Measurements from ENCODE around the gene MYO7A. TPM values are rescaled to one million over a fixed set of nuclear protein-coding genes. Genes with fewer than 3 reads are reported as not detected.
A peak's percentile ranks its signal among the peaks of the same experiment; 100 is the strongest.

MYO7A gene
- total and polyA plus RNA-seq, 2 experiments from 2014 or later: 1.8 to 5.4 TPM

DNA sequence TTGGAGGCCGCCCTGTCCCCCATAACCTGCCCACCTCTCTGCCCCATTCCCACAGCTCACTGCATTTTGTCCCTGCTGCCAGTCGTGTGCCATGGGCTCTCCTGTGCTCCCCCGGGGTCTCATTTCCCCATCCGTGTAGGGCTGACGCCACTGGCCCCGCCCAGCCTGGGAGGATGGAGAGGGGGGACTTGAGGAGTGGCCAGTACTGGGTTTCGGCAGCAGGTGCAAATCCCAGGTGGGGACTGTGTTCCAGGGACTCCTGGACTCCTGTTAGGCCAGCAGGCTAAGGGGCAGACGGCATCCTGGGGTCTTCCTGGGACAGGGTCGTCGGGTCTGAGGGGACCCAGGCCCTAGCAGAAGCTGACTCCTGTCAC lies 1.2 kb upstream of the MYO7A start (continued):
- TF ChIP-seq, protein P1, sequence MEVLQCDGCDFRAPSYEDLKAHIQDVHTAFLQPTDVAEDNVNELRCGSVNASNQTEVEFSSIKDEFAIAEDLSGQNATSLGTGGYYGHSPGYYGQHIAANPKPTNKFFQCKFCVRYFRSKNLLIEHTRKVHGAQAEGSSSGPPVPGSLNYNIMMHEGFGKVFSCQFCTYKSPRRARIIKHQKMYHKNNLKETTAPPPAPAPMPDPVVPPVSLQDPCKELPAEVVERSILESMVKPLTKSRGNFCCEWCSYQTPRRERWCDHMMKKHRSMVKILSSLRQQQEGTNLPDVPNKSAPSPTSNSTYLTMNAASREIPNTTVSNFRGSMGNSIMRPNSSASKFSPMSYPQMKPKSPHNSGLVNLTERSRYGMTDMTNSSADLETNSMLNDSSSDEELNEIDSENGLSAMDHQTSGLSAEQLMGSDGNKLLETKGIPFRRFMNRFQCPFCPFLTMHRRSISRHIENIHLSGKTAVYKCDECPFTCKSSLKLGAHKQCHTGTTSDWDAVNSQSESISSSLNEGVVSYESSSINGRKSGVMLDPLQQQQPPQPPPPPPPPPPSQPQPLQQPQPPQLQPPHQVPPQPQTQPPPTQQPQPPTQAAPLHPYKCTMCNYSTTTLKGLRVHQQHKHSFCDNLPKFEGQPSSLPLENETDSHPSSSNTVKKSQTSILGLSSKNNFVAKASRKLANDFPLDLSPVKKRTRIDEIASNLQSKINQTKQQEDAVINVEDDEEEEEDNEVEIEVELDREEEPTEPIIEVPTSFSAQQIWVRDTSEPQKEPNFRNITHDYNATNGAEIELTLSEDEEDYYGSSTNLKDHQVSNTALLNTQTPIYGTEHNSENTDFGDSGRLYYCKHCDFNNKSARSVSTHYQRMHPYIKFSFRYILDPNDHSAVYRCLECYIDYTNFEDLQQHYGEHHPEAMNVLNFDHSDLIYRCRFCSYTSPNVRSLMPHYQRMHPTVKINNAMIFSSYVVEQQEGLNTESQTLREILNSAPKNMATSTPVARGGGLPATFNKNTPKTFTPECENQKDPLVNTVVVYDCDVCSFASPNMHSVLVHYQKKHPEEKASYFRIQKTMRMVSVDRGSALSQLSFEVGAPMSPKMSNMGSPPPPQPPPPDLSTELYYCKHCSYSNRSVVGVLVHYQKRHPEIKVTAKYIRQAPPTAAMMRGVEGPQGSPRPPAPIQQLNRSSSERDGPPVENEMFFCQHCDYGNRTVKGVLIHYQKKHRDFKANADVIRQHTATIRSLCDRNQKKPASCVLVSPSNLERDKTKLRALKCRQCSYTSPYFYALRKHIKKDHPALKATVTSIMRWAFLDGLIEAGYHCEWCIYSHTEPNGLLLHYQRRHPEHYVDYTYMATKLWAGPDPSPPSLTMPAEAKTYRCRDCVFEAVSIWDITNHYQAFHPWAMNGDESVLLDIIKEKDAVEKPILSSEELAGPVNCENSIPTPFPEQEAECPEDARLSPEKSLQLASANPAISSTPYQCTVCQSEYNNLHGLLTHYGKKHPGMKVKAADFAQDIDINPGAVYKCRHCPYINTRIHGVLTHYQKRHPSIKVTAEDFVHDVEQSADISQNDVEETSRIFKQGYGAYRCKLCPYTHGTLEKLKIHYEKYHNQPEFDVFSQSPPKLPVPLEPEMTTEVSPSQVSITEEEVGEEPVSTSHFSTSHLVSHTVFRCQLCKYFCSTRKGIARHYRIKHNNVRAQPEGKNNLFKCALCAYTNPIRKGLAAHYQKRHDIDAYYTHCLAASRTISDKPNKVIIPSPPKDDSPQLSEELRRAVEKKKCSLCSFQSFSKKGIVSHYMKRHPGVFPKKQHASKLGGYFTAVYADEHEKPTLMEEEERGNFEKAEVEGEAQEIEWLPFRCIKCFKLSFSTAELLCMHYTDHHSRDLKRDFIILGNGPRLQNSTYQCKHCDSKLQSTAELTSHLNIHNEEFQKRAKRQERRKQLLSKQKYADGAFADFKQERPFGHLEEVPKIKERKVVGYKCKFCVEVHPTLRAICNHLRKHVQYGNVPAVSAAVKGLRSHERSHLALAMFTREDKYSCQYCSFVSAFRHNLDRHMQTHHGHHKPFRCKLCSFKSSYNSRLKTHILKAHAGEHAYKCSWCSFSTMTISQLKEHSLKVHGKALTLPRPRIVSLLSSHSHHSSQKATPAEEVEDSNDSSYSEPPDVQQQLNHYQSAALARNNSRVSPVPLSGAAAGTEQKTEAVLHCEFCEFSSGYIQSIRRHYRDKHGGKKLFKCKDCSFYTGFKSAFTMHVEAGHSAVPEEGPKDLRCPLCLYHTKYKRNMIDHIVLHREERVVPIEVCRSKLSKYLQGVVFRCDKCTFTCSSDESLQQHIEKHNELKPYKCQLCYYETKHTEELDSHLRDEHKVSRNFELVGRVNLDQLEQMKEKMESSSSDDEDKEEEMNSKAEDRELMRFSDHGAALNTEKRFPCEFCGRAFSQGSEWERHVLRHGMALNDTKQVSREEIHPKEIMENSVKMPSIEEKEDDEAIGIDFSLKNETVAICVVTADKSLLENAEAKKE (CRISPR knock-in tag; IDR thresholded peaks at IDR 0.05): no peak
- TF ChIP-seq EZH2phosphoT487 (IDR thresholded peaks at IDR 0.05; ENCODE audit: unreplicated experiment): no peak

DNA sequence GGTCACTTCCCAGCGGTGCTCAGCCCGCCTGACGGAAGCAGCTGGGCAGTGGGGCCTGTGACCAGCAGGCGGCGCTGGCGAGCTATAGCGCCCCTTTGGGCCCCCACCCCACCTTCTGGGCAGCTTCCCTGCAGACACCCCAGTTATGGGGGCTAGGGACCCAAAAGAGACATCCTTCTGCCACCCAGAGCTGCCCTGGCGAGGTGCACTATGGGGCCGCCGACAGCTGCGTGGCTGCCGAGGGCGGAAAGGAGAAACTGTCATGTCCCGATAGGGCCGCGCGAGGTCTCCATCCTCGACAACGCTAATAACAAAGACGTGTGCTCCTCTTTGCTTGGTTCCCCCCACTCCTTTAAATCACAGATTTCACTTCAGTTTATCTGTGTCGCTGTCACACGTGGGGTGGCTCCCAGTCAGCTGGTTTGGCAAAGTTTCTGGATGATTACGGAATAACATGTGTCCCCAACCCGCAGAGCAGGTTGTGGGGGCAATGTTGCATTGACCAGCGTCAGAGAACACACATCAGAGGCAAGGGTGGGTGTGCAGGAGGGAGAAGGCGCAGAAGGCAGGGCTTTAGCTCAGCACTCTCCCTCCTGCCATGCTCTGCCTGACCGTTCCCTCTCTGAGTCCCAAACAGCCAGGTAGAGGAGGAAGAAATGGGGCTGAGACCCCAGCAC lies 673 bp upstream of the MYO7A start:
- Histone ChIP-seq H3K36me3 (ENCODE audit: insufficient read depth) (no peaks in the 10 kb centered on the region), H3K4me1 (ENCODE audit: insufficient read depth) (peaks cover 8% of the 10 kb centered on the region), H3F3A (replicated peaks; ENCODE audit: low read depth) (0 out of 2 replicates have a peak, but pooled peaks cover 4% of the 10 kb centered on the region), H3K27me3 (ENCODE audit: insufficient read depth) (no peaks in the 10 kb centered on the region), H3K9me2 (ENCODE audit: insufficient read depth) (no peaks in the 10 kb centered on the region), H3K79me2 (replicated peaks; ENCODE audit: insufficient read depth) (no peaks in the 10 kb centered on the region), H3K4me3 (peak overlapping the region; percentile 71), H2AFZ (peak overlapping the region; percentile 99), H3K27ac (ENCODE audit: low read depth) (no peak overlapping the region), H3K4me2 (peak overlapping the region; percentile 93), H4K20me1 (replicated peaks; ENCODE audit: insufficient read depth) (no peaks in the 10 kb centered on the region)
- Mint-ChIP-seq H3K9me3 (no peaks in the 10 kb centered on the region), H3K27me3 (ENCODE audit: insufficient read depth, low read depth, poor library complexity) (peaks cover 14% of the 10 kb centered on the region), H3K4me3 (peak overlapping the region; percentile 61), H3K36me3 (ENCODE audit: low read depth) (peaks cover 5% of the 10 kb centered on the region; the same call in 1 of the 3 replicates), H3K27ac (no peak overlapping the region), H3K4me1 (peaks cover 24% of the 10 kb centered on the region)
- TF ChIP-seq NANOG (IDR thresholded peaks at IDR 0.05; ENCODE audit: borderline replicate concordance) (no peak), EZH2 (IDR thresholded peaks at IDR 0.05; ENCODE audit: low read depth, unreplicated experiment) (no peak), EZH2phosphoT487 (IDR thresholded peaks at IDR 0.05; ENCODE audit: unreplicated experiment) (no peak), STAT1 (IDR thresholded peaks at IDR 0.05; ENCODE audit: unreplicated experiment) (no peak)
- TF ChIP-seq, protein P1 (CRISPR knock-in tag; IDR thresholded peaks at IDR 0.05): no peak
- TF ChIP-seq, protein P2, sequence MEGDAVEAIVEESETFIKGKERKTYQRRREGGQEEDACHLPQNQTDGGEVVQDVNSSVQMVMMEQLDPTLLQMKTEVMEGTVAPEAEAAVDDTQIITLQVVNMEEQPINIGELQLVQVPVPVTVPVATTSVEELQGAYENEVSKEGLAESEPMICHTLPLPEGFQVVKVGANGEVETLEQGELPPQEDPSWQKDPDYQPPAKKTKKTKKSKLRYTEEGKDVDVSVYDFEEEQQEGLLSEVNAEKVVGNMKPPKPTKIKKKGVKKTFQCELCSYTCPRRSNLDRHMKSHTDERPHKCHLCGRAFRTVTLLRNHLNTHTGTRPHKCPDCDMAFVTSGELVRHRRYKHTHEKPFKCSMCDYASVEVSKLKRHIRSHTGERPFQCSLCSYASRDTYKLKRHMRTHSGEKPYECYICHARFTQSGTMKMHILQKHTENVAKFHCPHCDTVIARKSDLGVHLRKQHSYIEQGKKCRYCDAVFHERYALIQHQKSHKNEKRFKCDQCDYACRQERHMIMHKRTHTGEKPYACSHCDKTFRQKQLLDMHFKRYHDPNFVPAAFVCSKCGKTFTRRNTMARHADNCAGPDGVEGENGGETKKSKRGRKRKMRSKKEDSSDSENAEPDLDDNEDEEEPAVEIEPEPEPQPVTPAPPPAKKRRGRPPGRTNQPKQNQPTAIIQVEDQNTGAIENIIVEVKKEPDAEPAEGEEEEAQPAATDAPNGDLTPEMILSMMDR (conservative IDR thresholded peaks at IDR 0.05; ENCODE audit: low read depth in 2 of 2): peak; percentile 91 to 98
- DNase-seq (ENCODE audit: low spot score) (peak; percentile 67), ATAC-seq (peak; percentile 76)
